IPS-15b (cell line): ENCODE results near the gene KDM4C.
"Not testable (repeated sequence)": the region's sequence is repeated elsewhere in the genome, so short reads cannot be mapped to it uniquely, and the experiment has no call there.

Experiments
- H3K27me3 ChIP-seq: one replicate; pipeline ENCODE4 v1.6.1; 2013; ENCODE audit warnings: low read length; ENCODE audit not compliant: control insufficient read depth, insufficient read depth
- H3K36me3 ChIP-seq: one replicate; pipeline ENCODE4 v1.6.1; 2013; ENCODE audit warnings: low read length; ENCODE audit not compliant: control insufficient read depth, insufficient read depth
- H3K4me1 ChIP-seq: one replicate; pipeline ENCODE4 v1.6.1; 2013; ENCODE audit warnings: mild to moderate bottlenecking, low read length; ENCODE audit not compliant: control insufficient read depth, insufficient read depth
- H3K4me3 ChIP-seq: one replicate; pipeline ENCODE4 v1.5.1; 2013; ENCODE audit warnings: low read depth, low read length
- H3K9ac ChIP-seq: one replicate; pipeline ENCODE4 v1.6.1; 2013; ENCODE audit warnings: low read depth, mild to moderate bottlenecking, low read length
- H3K9me3 ChIP-seq: one replicate; pipeline ENCODE4 v1.6.1; 2013; ENCODE audit warnings: mild to moderate bottlenecking, low read length; ENCODE audit not compliant: control insufficient read depth, insufficient read depth

The KDM4C gene

GRCh38 chr9:6997330-6997729 lies 239.6 kb downstream of the KDM4C start:
- Histone ChIP-seq H3K4me1 (no peaks in the 10 kb centered on the region), H3K4me3 (no peak overlapping the region), H3K9me3 (no peaks in the 10 kb centered on the region), H3K36me3 (no peaks in the 10 kb centered on the region), H3K27me3 (no peaks in the 10 kb centered on the region), H3K9ac (no peak overlapping the region)

- no peak overlapping the region for H3K9ac ChIP-seq
- H3K4me3 ChIP-seq: no peak overlapping the region
- no peaks in the 10 kb centered on the region for H3K27me3 ChIP-seq
- no peaks in the 10 kb centered on the region for H3K4me1 ChIP-seq
- H3K9me3 ChIP-seq: no peaks in the 10 kb centered on the region
- no peaks in the 10 kb centered on the region for H3K36me3 ChIP-seq
Measured at GRCh38 chr9:6999794-7000193, 242.0 kb downstream of the KDM4C start.

- Histone ChIP-seq H3K4me1 (no peaks in the 10 kb centered on the region), H3K9me3 (no peaks in the 10 kb centered on the region), H3K36me3 (no peaks in the 10 kb centered on the region), H3K4me3 (no peak overlapping the region), H3K27me3 (no peaks in the 10 kb centered on the region), H3K9ac (no peak overlapping the region)
Measured at GRCh38 chr9:7001571-7001970, 243.8 kb downstream of the KDM4C start.

- peaks cover 4% of the 10 kb centered on the region for H3K36me3 ChIP-seq
- no peak overlapping the region for H3K9ac ChIP-seq
- no peaks in the 10 kb centered on the region for H3K27me3 ChIP-seq
- no peaks in the 10 kb centered on the region for H3K9me3 ChIP-seq
- no peaks in the 10 kb centered on the region for H3K4me1 ChIP-seq
- no peak overlapping the region for H3K4me3 ChIP-seq
Measured at GRCh38 chr9:7003861-7004260, 246.1 kb downstream of the KDM4C start.

- Histone ChIP-seq H3K9ac (no peak overlapping the region), H3K27me3 (no peaks in the 10 kb centered on the region), H3K4me3 (no peak overlapping the region), H3K4me1 (no peaks in the 10 kb centered on the region), H3K36me3 (peaks cover 4% of the 10 kb centered on the region), H3K9me3 (no peaks in the 10 kb centered on the region)
Measured at GRCh38 chr9:7006417-7006816, 248.6 kb downstream of the KDM4C start.

- Histone ChIP-seq H3K36me3 (peaks cover 4% of the 10 kb centered on the region), H3K4me1 (no peaks in the 10 kb centered on the region), H3K4me3 (no peak overlapping the region), H3K9me3 (no peaks in the 10 kb centered on the region), H3K9ac (no peak overlapping the region), H3K27me3 (no peaks in the 10 kb centered on the region)
Measured at GRCh38 chr9:7008411-7008810, 250.6 kb downstream of the KDM4C start.

GRCh38 chr9:7009065-7009464 lies 251.3 kb downstream of the KDM4C start:
- no peaks in the 10 kb centered on the region for H3K27me3 ChIP-seq
- peaks cover 4% of the 10 kb centered on the region for H3K36me3 ChIP-seq

GRCh38 chr9:7011395-7012067 lies 253.8 kb downstream of the KDM4C start:
- Histone ChIP-seq H3K9me3 (no peaks in the 10 kb centered on the region), H3K4me1 (no peaks in the 10 kb centered on the region), H3K9ac (no peak overlapping the region), H3K36me3 (peaks cover 4% of the 10 kb centered on the region), H3K4me3 (no peak overlapping the region), H3K27me3 (no peaks in the 10 kb centered on the region)

More at GRCh38 chr9:7009065-7009464, 251.3 kb downstream of the KDM4C start:
- no peaks in the 10 kb centered on the region for H3K9me3 ChIP-seq
- H3K4me3 ChIP-seq: no peak overlapping the region
- no peaks in the 10 kb centered on the region for H3K4me1 ChIP-seq
- H3K9ac ChIP-seq: no peak overlapping the region

GRCh38 chr9:7027996-7028395 lies 270.2 kb downstream of the KDM4C start:
- Histone ChIP-seq H3K4me3 (no peak overlapping the region), H3K9ac (no peak overlapping the region), H3K27me3 (no peaks in the 10 kb centered on the region), H3K36me3 (no peaks in the 10 kb centered on the region), H3K9me3 (no peaks in the 10 kb centered on the region), H3K4me1 (no peaks in the 10 kb centered on the region)

GRCh38 chr9:7028591-7028990 lies 270.8 kb downstream of the KDM4C start:
- Histone ChIP-seq H3K4me3 (no peak overlapping the region), H3K36me3 (no peaks in the 10 kb centered on the region), H3K9ac (no peak overlapping the region), H3K27me3 (no peaks in the 10 kb centered on the region), H3K4me1 (no peaks in the 10 kb centered on the region), H3K9me3 (no peaks in the 10 kb centered on the region)

- H3K36me3 ChIP-seq, H3K9ac ChIP-seq, H3K9me3 ChIP-seq, H3K4me1 ChIP-seq, H3K27me3 ChIP-seq, H3K4me3 ChIP-seq: not testable (repeated sequence)
Measured at GRCh38 chr9:7030943-7031342, 273.2 kb downstream of the KDM4C start.

- H3K36me3 ChIP-seq: no peaks in the 10 kb centered on the region
- H3K4me3 ChIP-seq: no peak overlapping the region
- H3K9me3 ChIP-seq: no peaks in the 10 kb centered on the region
- no peaks in the 10 kb centered on the region for H3K27me3 ChIP-seq
- H3K4me1 ChIP-seq: no peaks in the 10 kb centered on the region
- no peak overlapping the region for H3K9ac ChIP-seq
Measured at GRCh38 chr9:7033076-7034045, 275.6 kb downstream of the KDM4C start.
